Suprapubic skin (tissue), 3 donors: ENCODE measurements around the gene PGK1.

ENCODE experiments used
- POLR2AphosphoS5 ChIP-seq, 3 donors: sonication (generic); formaldehyde crosslinking; IDR thresholded peaks; one replicate each; pipeline ENCODE4 v1.6.1; 2017; ENCODE audit warnings: antibody characterized with exemption in 3 of 3
- TF ChIP-seq, protein P1 (sequence below), 2 donors: fragments of 200-600 bp in 1 of 2; fragments of 450-650 bp in 1 of 2; sonication (generic) in 1 of 2; IDR thresholded peaks; one replicate each; pipeline ENCODE4 v1.5.1; 2016 to 2019; ENCODE audit warnings: antibody characterized with exemption in 2 of 2, mild to moderate bottlenecking in 1 of 2, moderate library complexity in 1 of 2

DNA sequence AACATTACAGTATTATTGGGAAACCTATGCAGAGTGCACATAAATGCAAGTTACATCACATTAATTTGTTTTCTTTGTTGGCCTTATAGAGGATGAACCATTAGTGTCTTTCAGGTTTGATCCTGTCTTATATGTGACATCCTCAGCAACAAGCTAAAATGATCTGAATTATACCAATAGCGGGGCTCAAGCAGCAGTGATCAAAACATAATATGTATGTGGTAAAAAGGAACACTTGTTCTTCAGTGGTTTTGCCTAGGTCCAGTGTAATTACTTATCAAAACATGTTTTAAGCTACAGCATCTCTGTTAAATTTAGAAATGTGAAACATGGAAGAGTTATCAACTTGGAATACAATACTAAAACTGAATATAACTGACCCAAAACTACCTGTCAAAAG is 26.3 kb downstream of the PGK1 start:
- no peak for TF ChIP-seq POLR2AphosphoS5 (IDR thresholded peaks at IDR 0.05)
- TF ChIP-seq, protein P1, sequence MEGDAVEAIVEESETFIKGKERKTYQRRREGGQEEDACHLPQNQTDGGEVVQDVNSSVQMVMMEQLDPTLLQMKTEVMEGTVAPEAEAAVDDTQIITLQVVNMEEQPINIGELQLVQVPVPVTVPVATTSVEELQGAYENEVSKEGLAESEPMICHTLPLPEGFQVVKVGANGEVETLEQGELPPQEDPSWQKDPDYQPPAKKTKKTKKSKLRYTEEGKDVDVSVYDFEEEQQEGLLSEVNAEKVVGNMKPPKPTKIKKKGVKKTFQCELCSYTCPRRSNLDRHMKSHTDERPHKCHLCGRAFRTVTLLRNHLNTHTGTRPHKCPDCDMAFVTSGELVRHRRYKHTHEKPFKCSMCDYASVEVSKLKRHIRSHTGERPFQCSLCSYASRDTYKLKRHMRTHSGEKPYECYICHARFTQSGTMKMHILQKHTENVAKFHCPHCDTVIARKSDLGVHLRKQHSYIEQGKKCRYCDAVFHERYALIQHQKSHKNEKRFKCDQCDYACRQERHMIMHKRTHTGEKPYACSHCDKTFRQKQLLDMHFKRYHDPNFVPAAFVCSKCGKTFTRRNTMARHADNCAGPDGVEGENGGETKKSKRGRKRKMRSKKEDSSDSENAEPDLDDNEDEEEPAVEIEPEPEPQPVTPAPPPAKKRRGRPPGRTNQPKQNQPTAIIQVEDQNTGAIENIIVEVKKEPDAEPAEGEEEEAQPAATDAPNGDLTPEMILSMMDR (IDR thresholded peaks at IDR 0.05) = no peak
